HG02623 (cell line): ENCODE results near the gene CYTH1.
"Not testable (repeated sequence)": the region's sequence is repeated elsewhere in the genome, so short reads cannot be mapped to it uniquely, and the experiment has no call there.

Source experiments
- ATAC-seq: cut with Tn5 transposase; IDR thresholded peaks from one replicate; pipeline ENCODE4 v1.9.1; 2021; ENCODE audit warnings: moderate library complexity; ENCODE audit not compliant: unreplicated experiment

The CYTH1 gene

GRCh38 chr17:78673395-78673794 is 108.7 kb downstream of the CYTH1 start:
- no peak for ATAC-seq

GRCh38 chr17:78672871-78673371 is 109.2 kb downstream of the CYTH1 start:
- ATAC-seq: no peak

GRCh38 chr17:78672005-78672404 is 110.1 kb downstream of the CYTH1 start:
- ATAC-seq: no peak

GRCh38 chr17:78671726-78672001 is 110.4 kb downstream of the CYTH1 start:
- not testable (repeated sequence) for ATAC-seq

- ATAC-seq: no peak
Measured at GRCh38 chr17:78670850-78671725, 111.0 kb downstream of the CYTH1 start.

GRCh38 chr17:78669975-78670518 is 112.0 kb downstream of the CYTH1 start:
- no peak for ATAC-seq

- ATAC-seq: no peak
Measured at GRCh38 chr17:78669256-78669974, 112.7 kb downstream of the CYTH1 start.

GRCh38 chr17:78668847-78669246 is 113.2 kb downstream of the CYTH1 start:
- no peak for ATAC-seq

- no peak for ATAC-seq
Measured at GRCh38 chr17:78667741-78668640, 114.1 kb downstream of the CYTH1 start.

GRCh38 chr17:78667091-78667490 is 115.0 kb downstream of the CYTH1 start:
- ATAC-seq: no peak

GRCh38 chr17:78665952-78666920 is 115.8 kb downstream of the CYTH1 start:
- ATAC-seq: no peak

- no peak for ATAC-seq
Measured at GRCh38 chr17:78665387-78665951, 116.6 kb downstream of the CYTH1 start.

GRCh38 chr17:78664476-78665386 is 117.3 kb downstream of the CYTH1 start:
- ATAC-seq: no peak

GRCh38 chr17:78661093-78661770 is 120.8 kb downstream of the CYTH1 start:
- ATAC-seq: no peak

- no peak for ATAC-seq
Measured at GRCh38 chr17:78659546-78659945, 122.5 kb downstream of the CYTH1 start.

GRCh38 chr17:78658281-78658785 is 123.7 kb downstream of the CYTH1 start:
- no peak for ATAC-seq

- no peak for ATAC-seq
Measured at GRCh38 chr17:78655251-78655940, 126.7 kb downstream of the CYTH1 start.
